CD4-positive, alpha-beta T cell treated with Interleukin-6 for 4 hours (primary cell): Measurements from ENCODE around the gene SIGLEC7.

Source experiments
- DNase-seq: peaks from one replicate; pipeline ENCODE4 v3.0.0-alpha.2; 2020; ENCODE audit warnings: mixed read lengths

SIGLEC7 gene

DNA sequence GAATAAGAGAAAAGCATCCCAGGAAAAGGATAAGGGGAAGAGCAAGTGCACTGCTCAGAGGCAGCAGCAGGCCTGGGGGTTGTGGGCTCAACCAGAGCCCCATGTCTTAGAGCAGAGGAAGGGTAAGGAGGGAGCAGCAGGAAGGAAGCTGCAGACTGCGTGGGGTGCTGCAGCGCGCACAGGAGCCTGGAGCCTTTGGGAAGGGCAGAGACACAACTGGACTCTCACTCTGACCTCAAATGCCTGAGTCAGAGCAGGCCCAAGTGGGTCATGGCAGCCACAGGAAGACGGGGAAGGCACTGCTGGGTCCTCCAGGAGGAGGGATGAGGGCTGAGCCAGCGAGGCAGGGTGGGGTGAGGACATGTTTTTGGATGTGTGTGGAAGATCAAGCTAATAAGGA is 31.6 kb downstream of the SIGLEC7 start:
- no peak for DNase-seq

DNA sequence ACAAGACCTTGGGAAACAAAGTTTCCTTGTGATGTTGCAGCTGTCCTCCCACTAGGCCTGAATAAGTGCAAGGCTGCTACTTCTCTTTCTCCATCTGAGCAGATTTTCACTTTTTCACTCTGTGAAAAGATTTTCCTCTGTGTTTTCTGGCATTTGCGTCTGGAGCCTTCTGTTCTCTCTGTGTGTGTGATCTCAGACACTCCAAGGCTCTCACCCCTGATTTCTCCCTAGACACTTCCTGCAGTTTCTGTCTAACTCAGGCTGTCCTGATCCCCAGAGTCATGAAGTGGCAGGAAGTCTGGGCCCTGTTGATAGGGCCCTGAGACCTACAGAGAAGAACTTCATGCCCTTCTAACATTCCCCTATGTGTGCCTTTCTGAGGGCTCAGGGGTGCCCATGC is 37.2 kb downstream of the SIGLEC7 start:
- no peak for DNase-seq

DNA sequence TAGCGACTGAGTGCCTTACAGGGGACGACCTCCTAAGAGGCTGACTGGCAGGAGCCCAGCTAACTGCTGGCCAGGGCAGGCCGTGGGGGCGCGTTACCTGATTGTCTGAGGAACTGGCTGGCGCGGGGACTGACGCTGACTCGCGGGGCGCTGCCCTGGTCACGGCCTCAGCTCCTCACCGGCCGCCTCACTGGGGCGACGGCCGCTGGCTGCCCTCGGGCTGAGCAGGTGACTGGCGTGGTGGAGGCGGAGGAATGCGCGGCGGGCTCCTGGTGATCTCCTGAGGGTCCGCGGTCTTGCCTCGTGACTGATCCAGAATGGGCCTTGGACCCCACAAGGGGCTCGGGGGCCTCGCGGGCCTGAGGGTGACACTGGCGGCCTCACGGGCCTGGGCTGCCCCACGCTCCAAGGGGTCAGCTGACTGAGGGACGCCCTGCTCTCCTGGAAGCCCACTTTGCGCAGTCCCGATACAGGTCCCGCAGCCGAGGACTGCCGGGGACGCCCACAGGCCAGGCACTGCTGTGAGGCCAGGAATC is 39.3 kb downstream of the SIGLEC7 start:
- no peak for DNase-seq

DNA sequence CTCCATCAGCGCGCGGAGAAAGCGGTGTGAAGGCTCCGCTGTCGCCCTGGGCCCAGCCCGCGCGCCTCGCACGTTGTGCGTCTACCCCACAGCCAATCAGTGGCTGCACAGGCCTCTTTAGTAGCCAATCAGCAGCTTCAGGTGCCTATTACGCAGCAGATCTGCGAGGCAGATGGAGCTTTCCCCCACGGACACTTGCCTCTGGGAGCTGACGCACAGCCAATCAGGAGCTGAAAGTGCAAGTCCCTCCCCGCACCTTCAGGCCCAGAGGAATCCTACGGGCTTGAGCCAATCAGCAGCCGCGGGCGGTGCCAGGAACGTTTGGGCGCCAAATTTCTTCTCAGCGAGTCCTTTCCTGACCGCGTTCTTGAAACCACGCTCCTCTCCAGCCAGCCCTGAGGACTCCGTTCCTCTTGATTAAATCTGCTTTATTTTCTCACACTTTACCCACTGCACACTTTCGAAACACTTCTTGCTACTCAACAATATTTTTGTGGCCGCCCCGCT is 39.9 kb downstream of the SIGLEC7 start:
- no peak for DNase-seq

DNA sequence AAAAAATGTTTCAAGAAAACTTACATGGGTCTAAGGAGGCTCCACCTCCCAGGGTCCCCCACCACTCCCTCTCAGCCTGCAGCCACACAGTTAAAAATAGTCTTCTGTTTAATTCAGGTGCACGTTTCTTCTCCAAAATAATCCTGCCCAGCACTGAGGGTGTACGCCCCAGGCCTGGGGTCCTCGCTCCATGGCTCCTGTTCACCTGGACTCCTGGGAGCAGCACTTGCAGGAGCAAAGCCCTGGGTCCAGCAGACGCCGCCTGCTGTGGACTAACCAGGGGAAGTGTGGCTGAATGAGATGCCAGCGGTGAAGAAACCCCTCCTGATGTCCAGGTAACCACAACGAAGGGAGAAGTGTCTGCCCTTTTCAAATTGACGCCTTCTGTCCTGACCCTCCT is 41.5 kb downstream of the SIGLEC7 start:
- no peak for DNase-seq

DNA sequence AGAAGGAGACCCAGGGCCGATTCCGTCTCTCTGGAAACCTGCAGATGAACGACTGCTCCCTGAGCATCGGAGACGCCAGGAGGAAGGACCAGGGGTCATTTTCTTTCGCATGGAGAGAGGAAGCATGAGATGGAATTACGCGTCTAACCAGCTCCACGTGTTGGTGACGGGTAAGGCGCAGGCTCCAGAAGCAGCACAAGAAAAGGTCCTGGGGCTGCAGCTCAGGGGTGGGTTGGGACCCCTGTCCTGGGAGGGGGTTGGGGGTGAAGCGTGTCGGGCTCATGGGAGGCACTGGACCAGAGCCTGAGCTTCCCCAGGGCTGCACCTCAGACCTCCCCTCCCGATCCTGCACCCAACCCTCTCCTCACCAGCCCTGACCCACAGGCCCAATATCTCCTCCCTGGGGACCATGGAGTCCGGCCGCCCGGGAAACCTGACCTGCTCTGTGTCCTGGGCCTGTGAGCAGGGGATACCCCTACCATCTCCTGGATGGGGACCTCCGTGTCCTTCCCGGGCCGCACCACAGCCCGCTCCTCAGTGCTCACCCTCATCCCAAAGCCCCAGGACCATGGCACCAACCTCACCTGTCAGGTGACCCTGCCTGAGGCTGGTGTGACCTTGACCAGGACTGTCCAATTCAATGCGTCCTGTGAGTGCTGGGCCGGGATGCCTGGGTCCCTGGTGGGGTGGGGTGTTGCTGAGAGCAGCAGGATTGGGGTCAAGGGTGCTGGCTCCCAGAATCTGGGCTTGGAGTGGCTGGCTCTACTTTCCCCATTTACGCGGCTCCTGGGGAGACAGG is 43.2 kb downstream of the SIGLEC7 start:
- no peak for DNase-seq

DNA sequence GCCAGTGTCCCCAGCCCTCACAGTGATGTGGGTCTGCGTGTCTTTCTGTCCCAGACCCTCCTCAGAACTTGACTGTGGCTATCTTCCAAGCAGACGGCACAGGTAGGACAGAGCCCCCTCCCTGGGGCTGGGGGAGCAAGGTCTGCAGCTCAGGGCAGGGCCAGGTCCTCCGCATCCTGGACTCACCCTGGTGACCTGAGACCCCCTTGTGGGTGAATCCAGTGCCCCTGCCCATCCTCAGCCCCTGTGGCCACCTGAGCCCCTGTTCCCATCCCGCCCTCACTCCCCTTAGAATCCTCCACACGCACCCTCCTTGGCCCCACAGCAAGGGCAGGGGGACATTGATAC is 43.7 kb downstream of the SIGLEC7 start:
- DNase-seq: no peak

DNA sequence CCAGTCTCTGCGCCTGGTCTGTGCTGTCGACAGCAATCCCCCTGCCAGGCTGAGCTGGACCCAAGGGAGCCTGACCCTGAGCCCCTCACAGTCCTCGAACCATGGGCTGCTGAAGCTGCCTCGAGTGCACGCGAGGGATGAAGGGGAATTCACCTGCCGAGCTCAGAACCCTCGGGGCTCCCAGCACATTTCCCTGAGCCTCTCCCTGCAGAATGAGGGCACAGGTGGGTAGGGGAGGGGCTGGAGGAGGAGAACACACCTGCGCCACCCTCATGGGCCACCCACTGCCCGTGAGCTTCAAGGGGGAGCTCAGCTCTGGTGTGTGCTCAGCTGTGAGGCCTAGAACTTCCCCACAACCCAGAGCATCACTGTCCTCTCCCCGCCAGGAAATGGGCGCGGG is 44.2 kb downstream of the SIGLEC7 start:
- DNase-seq: no peak

DNA sequence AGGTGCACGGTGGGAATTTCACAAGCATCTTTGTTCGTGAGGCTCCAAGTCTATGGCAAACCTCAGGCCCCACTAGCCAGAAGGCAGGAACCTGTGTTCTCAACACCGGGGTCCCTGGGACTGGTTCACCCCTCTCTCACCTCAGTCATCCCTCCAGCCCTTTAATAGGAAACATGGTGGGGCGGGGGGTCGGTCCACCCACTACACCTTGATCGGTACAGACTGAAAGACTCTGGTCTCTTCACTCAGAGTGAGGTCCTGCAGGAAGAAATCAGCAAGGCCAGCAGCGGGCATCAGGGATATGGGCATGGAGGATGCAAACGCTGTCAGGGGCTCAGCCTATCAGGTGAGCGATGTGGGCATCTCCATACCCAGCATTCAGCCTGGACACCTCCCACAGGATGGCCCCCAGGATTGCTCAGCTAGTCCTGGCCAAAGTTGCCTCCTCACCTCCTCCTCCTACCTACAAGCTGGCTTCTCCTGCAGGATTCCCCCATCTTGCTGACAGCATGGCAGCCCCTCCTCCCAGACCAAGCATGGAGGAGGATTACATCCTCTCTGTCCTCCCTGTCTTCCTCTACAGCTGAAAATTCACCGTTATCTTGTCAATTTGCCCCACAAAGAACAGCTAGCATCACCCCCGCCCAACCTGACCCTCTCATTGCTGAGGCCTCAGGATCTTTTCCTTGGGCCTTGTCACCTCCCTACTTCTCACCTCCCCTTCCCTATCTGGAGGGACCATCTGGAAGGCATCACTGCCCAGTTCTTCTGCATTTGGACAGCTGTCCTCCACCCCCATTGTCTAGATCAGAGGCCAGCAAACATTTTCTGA is 45.5 kb downstream of the SIGLEC7 start:
- no peak for DNase-seq

DNA sequence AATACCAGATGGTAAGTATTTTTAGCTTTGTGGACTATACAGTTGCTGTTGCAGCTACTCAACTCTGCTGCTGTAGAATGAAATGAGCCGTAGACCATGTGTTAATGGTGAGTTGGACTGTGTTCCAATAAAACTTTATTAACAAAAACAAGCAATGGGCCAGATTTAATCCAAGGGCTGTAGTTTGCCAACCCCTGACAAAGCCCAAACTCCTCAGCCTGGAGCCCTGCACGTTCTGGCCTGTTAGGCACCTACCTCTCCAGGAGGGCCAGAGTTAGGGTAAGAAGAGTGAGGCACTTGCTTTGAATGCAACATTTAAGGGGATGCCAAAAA is 46.1 kb downstream of the SIGLEC7 start:
- DNase-seq: no peak

DNA sequence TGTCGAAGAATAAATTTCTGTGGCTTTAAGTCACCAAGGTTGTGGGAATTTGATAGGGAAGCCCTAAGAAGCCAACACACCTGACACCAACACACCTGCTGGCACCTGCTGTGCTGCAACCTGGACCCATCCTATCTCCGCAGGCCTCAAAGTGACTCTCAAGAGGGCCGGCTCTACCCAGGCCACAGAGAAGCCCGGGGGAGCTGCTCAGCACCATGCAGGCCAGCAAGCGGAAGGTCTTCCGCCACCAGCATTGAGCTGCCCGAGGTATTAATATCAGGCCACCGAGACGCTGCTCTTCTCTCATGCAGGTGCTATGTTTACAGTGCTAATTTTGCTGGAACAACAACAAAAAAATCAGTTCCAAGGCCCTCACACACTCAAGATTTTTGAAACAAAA is 50.6 kb downstream of the SIGLEC7 start:
- DNase-seq: no peak

DNA sequence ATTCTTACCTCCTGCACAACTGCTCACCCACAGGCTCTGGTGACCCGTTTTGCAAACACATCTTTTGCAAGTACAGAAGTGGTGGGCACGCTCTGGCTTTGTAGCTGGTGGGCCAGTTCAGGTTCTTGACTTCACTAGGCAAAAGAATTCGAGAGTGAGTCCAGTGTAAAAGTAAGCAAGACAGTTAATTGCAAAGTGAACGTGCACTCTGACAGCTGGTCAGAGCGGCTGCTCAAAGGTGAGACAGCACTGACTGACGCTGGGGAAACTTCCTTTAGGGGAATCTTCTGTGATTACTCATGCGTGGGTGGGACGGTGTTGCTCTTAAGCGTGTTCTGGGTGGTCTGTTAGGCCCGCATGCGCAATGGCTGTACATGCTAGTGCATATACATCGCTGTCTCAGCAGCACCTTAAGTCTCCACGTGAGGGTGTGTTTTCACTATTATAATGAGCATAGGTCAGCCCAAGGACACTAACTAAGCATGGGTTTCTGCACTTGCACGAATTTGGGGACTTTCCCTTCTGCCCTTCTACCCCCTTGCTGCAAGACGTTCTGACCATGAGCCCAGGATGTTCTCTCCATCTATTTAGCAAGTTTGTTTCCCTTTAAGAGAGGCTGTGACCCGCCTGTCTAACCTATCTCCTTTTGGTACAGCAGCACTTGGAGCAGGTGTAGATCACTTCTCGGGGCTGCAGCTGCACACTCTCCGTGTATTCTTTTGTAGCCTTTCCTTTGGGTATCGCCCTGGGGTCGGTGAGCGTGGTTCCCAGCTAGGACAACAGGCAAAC is 52.6 kb downstream of the SIGLEC7 start:
- DNase-seq: no peak

DNA sequence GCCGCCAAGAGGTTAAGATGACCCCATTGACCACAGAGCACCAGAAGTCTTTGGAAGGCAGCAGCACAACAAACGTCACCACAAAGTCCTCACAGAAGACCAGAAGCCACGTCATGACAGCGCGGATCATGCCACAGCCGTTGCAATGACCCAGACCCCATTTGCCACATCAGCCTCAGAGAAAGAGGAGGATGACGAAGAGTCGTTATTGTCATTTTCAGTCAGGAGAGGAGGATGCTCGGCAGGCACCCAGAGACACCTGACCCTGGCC is 53.1 kb downstream of the SIGLEC7 start:
- DNase-seq: no peak

DNA sequence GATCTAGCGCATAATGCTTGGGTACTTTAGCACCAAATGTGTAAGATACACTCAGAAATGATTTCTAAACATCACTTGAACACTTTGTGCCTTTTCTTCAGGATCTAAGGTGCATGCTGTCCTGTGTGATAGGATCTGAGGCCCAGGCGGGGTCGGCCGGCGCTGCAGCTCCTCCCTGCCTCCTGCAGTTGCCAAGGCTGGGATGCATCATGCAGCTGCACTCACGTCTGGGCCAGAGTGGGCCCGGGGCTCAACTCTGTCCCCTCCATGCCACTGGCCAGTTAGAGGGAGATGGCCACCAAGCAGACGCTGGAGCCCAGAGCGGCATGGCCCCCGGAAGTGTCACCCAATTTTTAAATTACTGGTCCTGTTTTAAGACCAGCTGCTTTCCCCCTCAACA is 53.5 kb downstream of the SIGLEC7 start:
- no peak for DNase-seq

DNA sequence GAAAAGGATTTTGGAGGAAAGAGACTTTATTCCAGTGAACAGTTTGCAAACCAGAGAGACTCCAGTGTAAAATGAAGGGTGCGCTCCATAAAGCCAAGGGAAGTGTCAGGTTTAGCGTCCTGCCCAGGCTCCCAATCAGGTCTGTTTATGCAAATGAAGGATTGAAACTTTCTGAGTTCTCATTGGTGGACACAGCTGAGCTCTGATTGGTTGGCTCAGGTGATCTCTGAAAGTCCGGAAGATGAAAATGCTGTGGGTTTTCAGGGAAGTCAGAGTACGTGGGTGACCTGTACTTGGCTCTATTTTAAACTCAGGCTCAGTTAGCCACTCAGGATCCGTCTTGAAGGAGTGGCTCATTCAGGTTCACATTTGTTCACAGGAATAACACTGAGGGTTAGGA is 54.1 kb downstream of the SIGLEC7 start:
- no peak for DNase-seq

DNA sequence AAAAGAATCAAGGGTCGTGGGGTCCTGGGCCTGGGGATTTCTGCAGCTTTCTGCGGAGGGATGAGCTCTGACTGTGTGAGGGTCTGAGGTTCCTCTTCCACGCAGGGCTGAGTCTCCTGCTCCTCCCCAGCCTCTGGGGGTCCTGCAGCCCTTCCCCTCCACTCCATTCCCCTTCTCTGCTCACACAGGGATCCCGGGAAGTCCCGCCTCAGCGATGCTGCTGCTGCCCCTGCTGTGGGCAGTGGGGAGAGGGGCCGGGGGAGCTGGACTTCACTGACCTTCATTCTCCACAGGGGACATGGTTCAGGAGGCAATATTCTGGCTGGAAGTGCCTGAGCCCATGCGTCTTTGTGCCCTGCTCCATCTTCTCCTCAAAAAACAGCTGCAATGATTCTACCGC is 56.5 kb downstream of the SIGLEC7 start:
- DNase-seq: no peak

DNA sequence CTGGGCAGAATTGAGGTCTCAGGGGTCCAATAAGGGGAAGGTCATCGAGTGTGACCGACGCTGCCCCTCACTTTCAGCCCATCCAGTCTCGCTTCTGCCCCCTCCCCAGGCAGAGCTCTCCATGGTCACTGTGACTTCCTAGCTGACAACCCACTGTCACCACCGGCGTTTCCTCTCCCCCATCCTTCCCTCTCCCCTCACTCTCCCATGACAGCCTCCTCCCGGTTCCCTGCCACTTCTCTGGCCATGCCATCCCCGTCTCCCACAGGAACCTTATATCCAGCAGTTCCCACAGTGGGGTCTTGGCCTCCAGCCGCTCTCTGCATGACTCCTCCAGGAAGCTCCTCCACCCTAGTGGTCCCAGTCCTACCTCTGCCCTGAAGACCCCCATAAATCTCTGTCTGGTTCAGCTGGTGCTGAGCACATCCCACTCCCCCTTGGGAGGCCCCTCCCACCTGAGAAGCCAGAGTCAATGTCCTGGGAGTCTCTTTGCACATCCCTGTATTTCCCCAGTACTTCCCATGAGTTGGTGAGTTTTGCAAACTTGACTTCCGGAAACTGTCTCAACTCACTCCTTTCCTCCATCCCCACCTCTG is 58.1 kb downstream of the SIGLEC7 start:
- DNase-seq: no peak

DNA sequence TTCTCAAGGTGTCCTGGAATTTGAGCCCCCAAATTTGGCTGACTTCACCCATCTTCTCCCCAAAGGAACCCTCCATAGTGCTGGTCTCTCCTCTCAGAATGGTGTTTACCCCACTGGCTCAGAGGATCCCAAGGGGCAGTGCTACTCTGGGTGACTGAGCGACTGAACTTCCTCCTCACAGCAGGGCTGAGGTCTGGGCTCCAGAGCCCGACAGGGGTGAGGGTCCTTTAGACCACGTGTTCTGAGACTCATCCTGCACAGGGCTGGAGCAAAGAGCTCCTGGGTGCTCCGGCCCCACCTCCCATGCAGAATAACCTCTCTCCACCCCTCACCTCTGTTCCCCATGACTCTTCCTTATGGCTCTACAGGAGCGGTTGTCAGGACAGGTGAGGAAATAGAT is 59.6 kb downstream of the SIGLEC7 start:
- DNase-seq: no peak
